ENCODE measurements around the gene SAFB.
A peak's percentile ranks its signal among the peaks of the same experiment; 100 is the strongest.
"Not testable (repeated sequence)": the region's sequence is repeated elsewhere in the genome, so short reads cannot be mapped to it uniquely, and the experiment has no call there.

Gene SAFB

GRCh38 chr19:5686326-5686646 lies 63.4 kb downstream of the SAFB start:
- no peak for DNase-seq (ENCODE audit: low spot score)

- peak; percentile 95 for DNase-seq (ENCODE audit: low spot score)
Measured at GRCh38 chr19:5686647-5687359, 63.9 kb downstream of the SAFB start.

GRCh38 chr19:5687360-5688198 lies 64.7 kb downstream of the SAFB start:
- DNase-seq (ENCODE audit: low spot score), result no peak

- not testable (repeated sequence) for DNase-seq (ENCODE audit: low spot score)
Measured at GRCh38 chr19:5688262-5688881, 65.5 kb downstream of the SAFB start.

- DNase-seq (ENCODE audit: low spot score), result peak; percentile 97
Measured at GRCh38 chr19:5690125-5690954, 67.5 kb downstream of the SAFB start, which contains the start of gene RPL36. Gene RPL36 (plus strand): TSS chr19:5690295. CDS start chr19:5690508, 213 bp downstream.

- DNase-seq (ENCODE audit: low spot score), result peak; percentile 23
Measured at GRCh38 chr19:5690955-5691821, 68.3 kb downstream of the SAFB start.

- DNase-seq (ENCODE audit: low spot score), result no peak
Measured at GRCh38 chr19:5691822-5692722, 69.2 kb downstream of the SAFB start.

GRCh38 chr19:5692723-5693194 lies 69.9 kb downstream of the SAFB start:
- no peak for DNase-seq (ENCODE audit: low spot score)

- no peak for DNase-seq (ENCODE audit: low spot score)
Measured at GRCh38 chr19:5693195-5694166, 70.6 kb downstream of the SAFB start.

GRCh38 chr19:5694167-5694955 lies 71.5 kb downstream of the SAFB start:
- no peak for DNase-seq (ENCODE audit: low spot score)

GRCh38 chr19:5694956-5695648 lies 72.2 kb downstream of the SAFB start:
- DNase-seq (ENCODE audit: low spot score), result no peak

- no peak for DNase-seq (ENCODE audit: low spot score)
Measured at GRCh38 chr19:5695649-5696195, 72.8 kb downstream of the SAFB start.

GRCh38 chr19:5696196-5697021 lies 73.5 kb downstream of the SAFB start:
- DNase-seq (ENCODE audit: low spot score), result no peak

- no peak for DNase-seq (ENCODE audit: low spot score)
Measured at GRCh38 chr19:5697022-5697889, 74.4 kb downstream of the SAFB start.
